Heart right ventricle (tissue), 16 donors: Measurements from ENCODE around the gene FLACC1. TPM values are rescaled to one million over a fixed set of nuclear protein-coding genes. Genes with fewer than 3 reads are reported as not detected.
A peak's percentile ranks its signal among the peaks of the same experiment; 100 is the strongest.

Source experiments
- ATAC-seq, 8 donors: fragments of 200-7000 bp; cut with Tn5 transposase; one replicate each; pipeline ENCODE4 v1.9.1; 2020; ENCODE audit warnings: mild to moderate bottlenecking in 8 of 8, moderate library complexity in 8 of 8, moderate number of reproducible peaks in 1 of 8
- DNase-seq, 2 donors: peaks; one replicate each; pipeline ENCODE4 v3.0.0-alpha.2; 2020
- H3K27ac ChIP-seq, 10 donors: fragments of 200-600 bp; sonication (generic) in 2 of 10; one replicate each; pipeline versions ENCODE4 v1.5.0 to v1.8.0; 2020 to 2022; ENCODE audit warnings: mild to moderate bottlenecking in 3 of 10
- H3K27me3 ChIP-seq, 7 donors: fragments of 200-600 bp; one replicate each; pipeline ENCODE4 v1.8.0; 2021 to 2022; ENCODE audit warnings: mild to moderate bottlenecking in 2 of 7
- H3K36me3 ChIP-seq, 9 donors: fragments of 200-600 bp; sonication (generic) in 1 of 9; one replicate each; pipeline versions ENCODE4 v1.5.0 to v1.8.0; 2020 to 2022; ENCODE audit warnings: mild to moderate bottlenecking in 2 of 9
- H3K4me1 ChIP-seq, 9 donors: fragments of 200-600 bp; sonication (generic) in 1 of 9; one replicate each; pipeline versions ENCODE4 v1.5.0 to v1.8.0; 2020 to 2022; ENCODE audit warnings: mild to moderate bottlenecking in 4 of 9
- H3K4me3 ChIP-seq, 10 donors: fragments of 200-600 bp; sonication (generic) in 2 of 10; one replicate each; pipeline versions ENCODE4 v1.5.0 to v1.8.0; 2020 to 2022; ENCODE audit warnings: mild to moderate bottlenecking in 7 of 10, moderate library complexity in 2 of 10
- H3K9me3 ChIP-seq, 11 donors: fragments of 200-600 bp in 10 of 11; sonication (generic) in 2 of 11; one replicate each; pipeline versions ENCODE4 v1.5.0 to v1.8.0; 2013 to 2022; ENCODE audit warnings: mild to moderate bottlenecking in 2 of 11, control low read depth in 1 of 11, moderate library complexity in 1 of 11
- WGBS, 2 donors: extraction: QIAGEN DNeasy Blood & Tissue Kit; methylation state at CpG; one replicate each; pipeline ENCODE4 v1.1.7; 2013; ENCODE audit warnings: inconsistent platforms in 1 of 2; 5-methylcytosine and 5-hydroxymethylcytosine counted together
- intact Hi-C, 10 donors: fragments of 100-400 bp; cut with DNase I; formaldehyde crosslinking; loops; one replicate each; pipeline versions ENCODE4 v1.11.1 to v1.14.2; 2022
- polyA plus RNA-seq, 2 donors: library from polyadenylated mRNA; stranded (reverse); fragments of 200-250 nt; gene quantifications; one replicate each; pipeline ENCODE4 v1.2.3, GENCODE V29; 2013
- total RNA-seq, 10 donors: library from RNA; stranded (reverse); fragmentation: NEBNext Ultra II Directional in 3 of 10; extraction: Animal tissue kit (Norgen Biotek cat#: 25700) in 3 of 10; gene quantifications; one replicate each; pipeline versions ENCODE4 v1.2.1 to v1.2.4, GENCODE V29; 2021 to 2023
- TF ChIP-seq, protein P1 (sequence below), 9 donors: fragments of 200-600 bp; sonication (generic) in 2 of 9; IDR thresholded peaks; one replicate each; pipeline versions ENCODE4 v1.5.0 to v1.8.0; 2021 to 2022; ENCODE audit warnings: antibody characterized with exemption in 9 of 9, mild to moderate bottlenecking in 5 of 9, moderate library complexity in 1 of 9
- donor health status: Arrhythmogenic right ventricular cardiomyopathy.
- donor health status: ischemic (EF 13 %, LVEDD 7.1; RV severe dilation, severe dysfunction).
- donor health status: healthy with polysubstance abuse.
- donor health status: DM: no; HTN: yes; CAD: no.
- donor health status: DM: no; HTN: no; CAD: no.
- donor health status: ischemic (EF 25% LVEDD 6.9; RV normal size, moderate dysfunction).
- donor health status: ischemic (EF 25% LVEDD 5.7; RV mildly dilated, moderate dysfunction).
- donor health status: healthy.
- donor health status: DM: yes; HTN: yes; CAD: no.
- donor health status: Ischemic cardiomyopathy.
- donor health status: ischemic (EF 35%, LVEDD 5.7; RV mildly dilated, moderate dysfunction).
- donor health status: nonischemic (EF 11% LVEDD 7.7; RV severe dilation, severe dysfunction).
- donor health status: DM: yes; HTN: yes; CAD: no.
- donor health status: PGD.
- donor health status: ischemic (EF 29% LVEDD 5.4; RV normal size, mild dysfunction).
- donor health status: nonischemic (EF 23%, LVEDD 6.1; RV moderate dilation, normal function).

FLACC1 gene
- total and polyA plus RNA-seq, 12 donors = 0.88 to 15.9 (median 7.3) TPM

DNA sequence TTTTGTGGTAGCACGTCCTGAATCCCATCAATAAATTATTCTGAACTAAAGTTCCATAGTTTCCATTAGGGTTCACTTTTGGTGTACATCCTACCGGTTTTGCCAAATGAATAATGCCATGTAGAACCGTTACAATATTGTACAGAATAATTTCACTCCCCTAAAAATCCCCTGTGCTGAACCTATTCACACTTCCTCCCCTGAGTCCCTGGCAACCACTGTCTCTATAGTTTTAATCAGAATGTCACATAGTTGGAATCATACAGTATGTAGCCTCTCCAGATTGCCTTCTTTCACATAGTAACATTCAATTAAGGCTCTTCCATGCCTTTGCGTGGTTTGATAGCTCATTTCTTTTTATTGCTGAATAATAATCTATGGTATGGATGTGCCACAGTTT lies 106.4 kb downstream of the FLACC1 start:
- intact Hi-C loops = loop anchor here in 1 of 10 donors (10.0 kb wide), 1 partner anchor 114 kb away; no protein-coding TSS in a partner anchor
- no peak overlapping the region for H3K27ac ChIP-seq
- DNase-seq (no peak), ATAC-seq (no peak)
- H3K36me3 ChIP-seq = no peaks in the 10 kb centered on the region
- TF ChIP-seq, protein P1, sequence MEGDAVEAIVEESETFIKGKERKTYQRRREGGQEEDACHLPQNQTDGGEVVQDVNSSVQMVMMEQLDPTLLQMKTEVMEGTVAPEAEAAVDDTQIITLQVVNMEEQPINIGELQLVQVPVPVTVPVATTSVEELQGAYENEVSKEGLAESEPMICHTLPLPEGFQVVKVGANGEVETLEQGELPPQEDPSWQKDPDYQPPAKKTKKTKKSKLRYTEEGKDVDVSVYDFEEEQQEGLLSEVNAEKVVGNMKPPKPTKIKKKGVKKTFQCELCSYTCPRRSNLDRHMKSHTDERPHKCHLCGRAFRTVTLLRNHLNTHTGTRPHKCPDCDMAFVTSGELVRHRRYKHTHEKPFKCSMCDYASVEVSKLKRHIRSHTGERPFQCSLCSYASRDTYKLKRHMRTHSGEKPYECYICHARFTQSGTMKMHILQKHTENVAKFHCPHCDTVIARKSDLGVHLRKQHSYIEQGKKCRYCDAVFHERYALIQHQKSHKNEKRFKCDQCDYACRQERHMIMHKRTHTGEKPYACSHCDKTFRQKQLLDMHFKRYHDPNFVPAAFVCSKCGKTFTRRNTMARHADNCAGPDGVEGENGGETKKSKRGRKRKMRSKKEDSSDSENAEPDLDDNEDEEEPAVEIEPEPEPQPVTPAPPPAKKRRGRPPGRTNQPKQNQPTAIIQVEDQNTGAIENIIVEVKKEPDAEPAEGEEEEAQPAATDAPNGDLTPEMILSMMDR (IDR thresholded peaks at IDR 0.05) = no peak
- H3K4me1 ChIP-seq = peaks cover 0 to 36% (median 0%) of the 10 kb centered on the region in 9 donors
- no peaks in the 10 kb centered on the region for H3K27me3 ChIP-seq
- WGBS, 2 donors = 92 to 93% methylated on average over 4 of the region's 4 CpGs
- no peaks in the 10 kb centered on the region for H3K9me3 ChIP-seq
- no peak overlapping the region for H3K4me3 ChIP-seq

GRCh38 chr2:201249889-201250288 lies 107.3 kb downstream of the FLACC1 start:
- Histone ChIP-seq H3K27ac (no peak overlapping the region), H3K4me3 (no peak overlapping the region), H3K4me1 (peaks cover 0 to 30% (median 0%) of the 10 kb centered on the region in 9 donors), H3K36me3 (no peaks in the 10 kb centered on the region), H3K27me3 (no peaks in the 10 kb centered on the region), H3K9me3 (no peaks in the 10 kb centered on the region)
- intact Hi-C loops = loop anchor here in 1 of 10 donors (10.0 kb wide), 1 partner anchor 115 kb away; no protein-coding TSS in a partner anchor
- TF ChIP-seq, protein P1 (IDR thresholded peaks at IDR 0.05) = no peak
- no peak for DNase-seq
- ATAC-seq = no peak
- 78 to 89% methylated on average over 2 of the region's 2 CpGs for WGBS, 2 donors

- WGBS, 2 donors = 90 to 95% methylated on average over 6 of the region's 6 CpGs
- Histone ChIP-seq H3K27ac (no peak overlapping the region), H3K4me3 (no peak overlapping the region), H3K27me3 (no peaks in the 10 kb centered on the region), H3K4me1 (peaks cover 0 to 16% (median 0%) of the 10 kb centered on the region in 9 donors), H3K9me3 (no peaks in the 10 kb centered on the region), H3K36me3 (no peaks in the 10 kb centered on the region)
- ATAC-seq (no peak), DNase-seq (no peak)
- TF ChIP-seq, protein P1 (IDR thresholded peaks at IDR 0.05) = no peak
- intact Hi-C loops = no loop called here
Observed at GRCh38 chr2:201248288-201248844, 108.8 kb downstream of the FLACC1 start.

DNA sequence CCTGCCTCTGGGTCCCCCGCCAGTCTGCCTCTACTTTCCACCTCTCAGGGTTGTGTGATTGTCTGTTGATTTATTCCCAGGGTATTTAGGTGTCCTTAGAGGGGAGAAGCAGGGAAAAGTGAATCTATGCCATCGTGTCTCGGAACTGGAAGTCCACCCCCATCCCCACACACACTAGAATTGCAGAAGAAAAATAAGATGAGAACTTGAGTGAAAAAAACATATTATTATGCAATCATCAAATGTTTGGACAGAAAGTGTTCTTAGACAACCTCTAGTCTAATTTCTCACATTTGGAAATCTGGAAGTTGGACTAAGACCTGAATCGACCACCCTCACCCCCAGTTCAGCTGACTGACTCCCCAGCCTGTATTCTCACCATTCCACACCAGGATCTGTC lies 110.9 kb downstream of the FLACC1 start:
- TF ChIP-seq, protein P1 (IDR thresholded peaks at IDR 0.05) = no peak
- Histone ChIP-seq H3K4me1 (peaks cover 0 to 21% (median 0%) of the 10 kb centered on the region in 9 donors), H3K36me3 (no peaks in the 10 kb centered on the region), H3K27me3 (no peaks in the 10 kb centered on the region), H3K4me3 (no peak overlapping the region), H3K27ac (peak overlapping the region in 1 of 10 donors; percentile 31), H3K9me3 (peaks cover 0 to 5% (median 0%) of the 10 kb centered on the region in 11 donors)
- intact Hi-C loops = no loop called here
- ATAC-seq (no peak), DNase-seq (no peak)
- 64 to 66% methylated on average over 4 of the region's 4 CpGs for WGBS, 2 donors
